M059J (cell line): Measurements from ENCODE around the gene SLC35E1. TPM values are rescaled to one million over a fixed set of nuclear protein-coding genes. Genes with fewer than 3 reads are reported as not detected.

Experiments
- total RNA-seq: library from RNA; depleted of rRNA; stranded (reverse); fragments of >200 nt; shearing (Covaris generic); gene quantifications from 2 replicates; pipeline ENCODE4 v1.2.3, GENCODE V29; 2014; rRNA removed

The SLC35E1 gene
- total RNA-seq, 1 experiment from 2014 or later: 43.5 TPM

Other genes starting within 250 kb of the SLC35E1 start
- gene KLF2, start 247.6 kb downstream of the SLC35E1 start, total RNA-seq: 3.1 and 4.0 TPM in 2 replicates
- gene EPS15L1, start 100.4 kb downstream of the SLC35E1 start, total RNA-seq: 4.1 and 6.3 TPM in 2 replicates
- not detected in 2 replicates for gene CALR3, start 76.2 kb downstream of the SLC35E1 start, total RNA-seq
- 3.7 and 4.1 TPM in 2 replicates for gene C19orf44, start 76.0 kb downstream of the SLC35E1 start, total RNA-seq
- 4.5 and 7.5 TPM in 2 replicates for gene CHERP, start 30.0 kb downstream of the SLC35E1 start, total RNA-seq
- gene MED26, start 55.8 kb upstream of the SLC35E1 start, total RNA-seq: 4.0 and 9.2 TPM in 2 replicates
- 135 and 174 TPM in 2 replicates for gene SMIM7, start 87.7 kb upstream of the SLC35E1 start, total RNA-seq
- gene TMEM38A, start 88.7 kb upstream of the SLC35E1 start, total RNA-seq: 3.5 and 8.2 TPM in 2 replicates
- gene NWD1, start 147.4 kb upstream of the SLC35E1 start, total RNA-seq: not detected in 2 replicates